Caki2 (cell line): Measurements from ENCODE around the gene IRF2BPL. TPM values are rescaled to one million over a fixed set of nuclear protein-coding genes. Genes with fewer than 3 reads are reported as not detected.

Experiments
- DNase-seq: peaks from one replicate; pipeline ENCODE4 v3.0.0-alpha.2; 2015; ENCODE audit warnings: low read depth
- in situ Hi-C: cut with HindIII; loops from 2 replicates; pipeline ENCODE4 v1.10.0; 2016; ENCODE audit warnings: low sequenced_read_pairs, low pct_unique_long_range_greater_than_20kb, mixed read lengths
- total RNA-seq: library from RNA; depleted of rRNA; stranded (reverse); fragments of >200 nt; shearing (Covaris generic); gene quantifications from 2 replicates; pipeline ENCODE4 v1.2.3, GENCODE V29; 2014; ENCODE audit warnings: low replicate concordance; rRNA removed

IRF2BPL gene
- total RNA-seq, 1 experiment from 2014 or later = 55.8 TPM

DNA sequence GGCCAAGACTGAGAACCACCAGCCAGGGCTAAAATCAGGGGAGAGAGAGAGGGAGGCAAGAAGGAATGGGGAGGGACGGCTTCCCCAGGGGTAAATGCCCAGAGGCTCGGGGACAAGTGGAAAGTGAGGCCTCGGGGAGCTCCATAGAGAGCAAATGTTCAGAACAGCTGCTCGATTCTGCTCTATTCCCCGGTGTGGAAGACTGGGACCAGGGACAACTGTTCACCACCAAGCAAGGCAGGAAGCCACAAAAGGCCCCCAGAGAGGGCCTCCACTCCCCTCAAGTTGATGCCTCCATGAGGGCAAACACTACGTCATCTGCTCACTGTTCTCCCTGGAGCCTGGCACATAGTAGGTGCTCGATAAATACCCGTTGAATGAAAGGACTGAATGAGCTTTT lies 53.5 kb downstream of the IRF2BPL start:
- in situ Hi-C loops = no loop called here
- no peak for DNase-seq

Other genes starting within 250 kb of the IRF2BPL start
- gene ANGEL1, start 215.8 kb downstream of the IRF2BPL start, total RNA-seq = 4.4 and 11.8 TPM in 2 replicates
- gene LRRC74A, start 202.3 kb downstream of the IRF2BPL start, total RNA-seq = not detected in 2 replicates
- gene CIPC, start 69.5 kb upstream of the IRF2BPL start, total RNA-seq = 7.8 and 18.3 TPM in 2 replicates
- gene ZDHHC22, start 113.1 kb upstream of the IRF2BPL start, total RNA-seq = 0.03 TPM in 1 of 2 replicates, not detected in the other
- 0.57 TPM in 1 of 2 replicates, not detected in the other for gene TMEM63C, start 153.1 kb upstream of the IRF2BPL start, total RNA-seq
- 0.07 TPM in 1 of 2 replicates, not detected in the other for gene NGB, start 242.5 kb upstream of the IRF2BPL start, total RNA-seq